Loucy (cell line): ENCODE data around the gene PARP3.

Experiments used
- H2AFZ ChIP-seq: fragments of 200-600 bp; sonication (generic); 2 replicates; pipeline ENCODE4 v1.6.0; 2016; ENCODE audit warnings: antibody characterized with exemption, mild to moderate bottlenecking, low read length, moderate library complexity
- H3F3A ChIP-seq: fragments of 200-600 bp; 2 replicates; pipeline ENCODE4 v1.6.0; 2016; ENCODE audit warnings: antibody characterized with exemption, low read depth, mild to moderate bottlenecking
- H3K27me3 ChIP-seq: fragments of 200-600 bp; sonication (generic); 2 replicates; pipeline ENCODE4 v1.6.1; 2014; ENCODE audit warnings: low read length, mild to moderate bottlenecking; ENCODE audit not compliant: insufficient read depth, poor library complexity, severe bottlenecking
- H3K36me3 ChIP-seq: fragments of 200-600 bp; sonication (generic); 2 replicates; pipeline ENCODE4 v1.6.1; 2016; ENCODE audit warnings: low read length; ENCODE audit not compliant: insufficient read depth
- H3K4me1 ChIP-seq: fragments of 200-600 bp; sonication (generic); 2 replicates; pipeline ENCODE4 v1.5.1; 2014; ENCODE audit warnings: low read length, mild to moderate bottlenecking; ENCODE audit not compliant: insufficient read depth, poor library complexity, severe bottlenecking
- H3K4me2 ChIP-seq: fragments of 200-600 bp; sonication (generic); 2 replicates; pipeline ENCODE4 v1.6.0; 2014; ENCODE audit warnings: antibody characterized with exemption, low read length, low read depth, mild to moderate bottlenecking; ENCODE audit not compliant: poor library complexity, severe bottlenecking
- H3K4me3 ChIP-seq: fragments of 200-600 bp; sonication (generic); 2 replicates; pipeline ENCODE4 v1.5.1; 2014; ENCODE audit warnings: low read length, mild to moderate bottlenecking, mixed read lengths; ENCODE audit not compliant: poor library complexity, severe bottlenecking
- H3K79me2 ChIP-seq: fragments of 200-600 bp; sonication (generic); 2 replicates; pipeline ENCODE4 v1.6.1; 2014; ENCODE audit warnings: low read length; ENCODE audit not compliant: insufficient read depth
- H3K9ac ChIP-seq: fragments of 200-600 bp; sonication (generic); 2 replicates; pipeline ENCODE4 v1.6.0; 2014; ENCODE audit warnings: mild to moderate bottlenecking, low read depth, low read length, moderate library complexity; ENCODE audit not compliant: poor library complexity, severe bottlenecking
- H3K9me2 ChIP-seq: fragments of 200-600 bp; sonication (generic); replicated peaks from 2 replicates; pipeline ENCODE4 v1.6.1; 2016; ENCODE audit warnings: low read depth, low read length, mixed read lengths
- H3K9me3 ChIP-seq: fragments of 200-600 bp; sonication (generic); 2 replicates; pipeline ENCODE4 v1.6.1; 2014; ENCODE audit warnings: mild to moderate bottlenecking, antibody characterized with exemption, low read length, low read depth; ENCODE audit not compliant: insufficient read depth
- H4K20me1 ChIP-seq: fragments of 200-600 bp; sonication (generic); 2 replicates; pipeline ENCODE4 v1.6.0; 2014; ENCODE audit warnings: antibody characterized with exemption, low read length, mild to moderate bottlenecking; ENCODE audit not compliant: insufficient read depth, poor library complexity, severe bottlenecking
- CTCF ChIP-seq: fragments of 200-600 bp; sonication (generic); conservative IDR thresholded peaks from 2 replicates; pipeline ENCODE4 v1.5.1; 2014; ENCODE audit warnings: mild to moderate bottlenecking, antibody characterized with exemption, low read length
- EZH2phosphoT487 ChIP-seq: fragments of 200-600 bp; IDR thresholded peaks from 2 replicates; pipeline ENCODE4 v1.6.1; 2018; ENCODE audit warnings: antibody characterized with exemption, mild to moderate bottlenecking, moderate library complexity, borderline replicate concordance

Gene PARP3

DNA sequence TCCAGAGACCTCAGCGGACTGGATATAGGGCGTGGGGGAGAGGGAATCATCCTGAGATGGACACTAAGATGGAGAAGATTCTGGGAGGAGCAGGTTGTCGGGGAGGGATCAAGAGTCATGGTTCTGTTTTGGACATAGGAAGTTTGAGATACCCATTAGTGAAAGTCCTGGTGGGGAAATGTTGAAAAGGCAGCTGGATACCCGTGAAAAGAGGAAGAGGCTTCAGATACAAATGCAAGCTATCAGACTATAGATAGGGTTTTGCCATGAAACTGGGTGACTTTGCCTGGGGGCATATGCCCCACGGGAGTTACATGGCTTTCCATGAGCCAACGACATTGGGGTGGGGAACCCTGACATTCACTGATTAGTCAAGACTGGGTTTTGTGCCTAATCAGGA lies 11.9 kb downstream of the PARP3 start:
- Histone ChIP-seq H3F3A (no peaks in the 10 kb centered on the region), H3K36me3 (no peaks in the 10 kb centered on the region), H3K79me2 (no peaks in the 10 kb centered on the region), H3K9me2 (no peaks in the 10 kb centered on the region), H2AFZ (no peak overlapping the region), H3K4me1 (no peaks in the 10 kb centered on the region), H3K27me3 (no peaks in the 10 kb centered on the region), H3K4me2 (no peak overlapping the region), H3K4me3 (no peak overlapping the region), H3K9me3 (no peaks in the 10 kb centered on the region), H4K20me1 (no peaks in the 10 kb centered on the region), H3K9ac (no peak overlapping the region)
- TF ChIP-seq CTCF = no peak
- TF ChIP-seq EZH2phosphoT487 = no peak

GRCh38 chr3:51954713-51955112 lies 12.6 kb downstream of the PARP3 start:
- H3K36me3 ChIP-seq = no peaks in the 10 kb centered on the region
- no peaks in the 10 kb centered on the region for H3K9me2 ChIP-seq
- no peaks in the 10 kb centered on the region for H3F3A ChIP-seq
- TF ChIP-seq CTCF (no peak), EZH2phosphoT487 (no peak)
- H3K9ac ChIP-seq = no peak overlapping the region
- H3K4me2 ChIP-seq = no peak overlapping the region
- H3K4me1 ChIP-seq = no peaks in the 10 kb centered on the region
- H4K20me1 ChIP-seq = no peaks in the 10 kb centered on the region
- no peak overlapping the region for H2AFZ ChIP-seq
- H3K9me3 ChIP-seq = no peaks in the 10 kb centered on the region
- H3K79me2 ChIP-seq = no peaks in the 10 kb centered on the region
- H3K27me3 ChIP-seq = no peaks in the 10 kb centered on the region
- no peak overlapping the region for H3K4me3 ChIP-seq

GRCh38 chr3:51955175-51955892 lies 13.2 kb downstream of the PARP3 start, which contains the start of gene GPR62:
TSS of gene GPR62 (plus strand) at chr3:51955381. CDS start at chr3:51955653, 272 bp downstream.
- H3F3A ChIP-seq = no peaks in the 10 kb centered on the region
- no peak within 1 kb of the TSS for H2AFZ ChIP-seq
- no peaks in the 10 kb centered on the region for H3K4me1 ChIP-seq
- no peaks in the 10 kb centered on the region for H4K20me1 ChIP-seq
- no peaks in the 10 kb centered on the region for H3K9me2 ChIP-seq
- no peaks in the 10 kb centered on the region for H3K9me3 ChIP-seq
- no peaks in the 10 kb centered on the region for H3K27me3 ChIP-seq
- no peak within 1 kb of the TSS for H3K4me3 ChIP-seq
- TF ChIP-seq CTCF (no peak), EZH2phosphoT487 (no peak)
- H3K79me2 ChIP-seq = no peaks in the 10 kb centered on the region
- H3K9ac ChIP-seq = no peak within 1 kb of the TSS
- no peaks in the 10 kb centered on the region for H3K36me3 ChIP-seq
- H3K4me2 ChIP-seq = no peak within 1 kb of the TSS
